HepG2 (cell line): ENCODE data around the gene GEMIN4. TPM values are rescaled to one million over a fixed set of nuclear protein-coding genes. Genes with fewer than 3 reads are reported as not detected.

Experiments
- ATAC-seq: fragments of 200-7000 bp; cut with Tn5 transposase; 3 replicates; pipeline ENCODE4 v1.9.1; 2020; ENCODE audit warnings: mild to moderate bottlenecking, moderate library complexity
- BruUV-seq: library from RNA; stranded (reverse); fragments of 400-500 nt; replicated peaks from 2 replicates; lab custom pipeline; 2021; lab: Mats Ljungman, UMichigan
- CTCF ChIA-PET: fragments of 300-600 bp; formaldehyde crosslinking; extraction: SDS; loops from one replicate; lab custom pipeline; 2021; ENCODE audit warnings: low total read pairs, inconsistent platforms, low intra/inter-chr PET ratio; lab: Yijun Ruan, JAX
- POLR2A ChIA-PET: fragments of 350-600 bp; sonication (Branson Sonifier 250); formaldehyde crosslinking; loops from one replicate; lab custom pipeline; 2020; ENCODE audit warnings: antibody characterized with exemption, inconsistent platforms; lab: Yijun Ruan, JAX
- DNase-seq: peaks from one replicate; pipeline ENCODE4 v3.0.0-alpha.2; 2015; ENCODE audit warnings: low spot score
- FAIRE-seq: peaks from 3 replicates; lab custom pipeline; 2011; peaks lifted over from hg19 to GRCh38; lab: Jason Lieb, UNC
- H2AFZ ChIP-seq: one replicate; pipeline ENCODE4 v1.6.1; 2011; ENCODE audit warnings: low read length, inconsistent platforms
- H3K27ac ChIP-seq: fragments of 300-600 bp; 3 replicates; pipeline ENCODE4 v1.8.0; 2011; ENCODE audit warnings: mixed run types, mild to moderate bottlenecking, mixed read lengths, low read length, inconsistent platforms; ENCODE audit not compliant: insufficient read depth; ENCODE audit errors: extremely low read length
- H3K27me3 ChIP-seq, 2 experiments: fragments of 200-600 bp in 1 of 2; 2 replicates in 1 of 2; 3 replicates in 1 of 2; pipeline versions ENCODE4 v1.6.0 to v1.8.0; 2011; ENCODE audit warnings: low read length in 2 of 2, mild to moderate bottlenecking in 2 of 2, moderate library complexity in 2 of 2, inconsistent platforms in 1 of 2; ENCODE audit not compliant: insufficient read depth in 2 of 2, control insufficient read depth in 1 of 2
- H3K36me3 ChIP-seq, 2 experiments: fragments of 200-600 bp in 1 of 2; replicated peaks in 1 of 2; 2 replicates in 1 of 2; 3 replicates in 1 of 2; pipeline versions ENCODE4 v1.5.1 to v1.8.0; 2011; ENCODE audit warnings: low read length in 2 of 2, inconsistent platforms in 1 of 2; ENCODE audit not compliant: insufficient read depth in 2 of 2, control insufficient read depth in 1 of 2
- H3K4me1 ChIP-seq: 2 replicates; pipeline ENCODE4 v1.5.1; 2012; ENCODE audit warnings: low read length, inconsistent platforms; ENCODE audit not compliant: insufficient read depth
- H3K4me2 ChIP-seq: 2 replicates; pipeline ENCODE4 v1.6.0; 2011; ENCODE audit warnings: low read depth, low read length, inconsistent platforms
- H3K4me3 ChIP-seq, 3 experiments: fragments of 200-600 bp in 1 of 3; sonication (generic), shearing (Covaris generic) in 1 of 3; replicated peaks in 1 of 3; 2 replicates each; pipeline ENCODE4 v1.5.1; 2011 to 2016; ENCODE audit warnings: low read length in 3 of 3, inconsistent platforms in 2 of 3, low read depth in 2 of 3, mild to moderate bottlenecking in 2 of 3, control low read depth in 1 of 3, mixed read lengths in 1 of 3; ENCODE audit not compliant: insufficient read depth in 1 of 3
- H3K79me2 ChIP-seq: one replicate; pipeline ENCODE4 v1.6.1; 2011; ENCODE audit warnings: low read length, inconsistent platforms; ENCODE audit not compliant: insufficient read depth
- H3K9ac ChIP-seq: 2 replicates; pipeline ENCODE4 v1.6.0; 2011; ENCODE audit warnings: mild to moderate bottlenecking, low read depth, low read length, inconsistent platforms; ENCODE audit not compliant: insufficient read depth
- H3K9me3 ChIP-seq: 2 replicates; pipeline ENCODE4 v1.5.1; 2012; ENCODE audit warnings: mild to moderate bottlenecking, low read length
- H4K20me1 ChIP-seq: 2 replicates; pipeline ENCODE4 v1.6.0; 2011; ENCODE audit warnings: inconsistent platforms, mild to moderate bottlenecking, low read length, moderate library complexity; ENCODE audit not compliant: insufficient read depth
- AGO2 ChIP-seq: fragments of 200-400 bp; formaldehyde crosslinking; optimal IDR thresholded peaks from 2 replicates; pipeline ENCODE3; 2017; ENCODE audit warnings: mild to moderate bottlenecking, low read depth, low read length, moderate library complexity
- NFE2L2 ChIP-seq: fragments of 150-350 bp; IDR thresholded peaks from 2 replicates; pipeline ENCODE4 v1.6.1; 2014; ENCODE audit warnings: low read length
- NONO ChIP-seq, 2 experiments: fragments of 450-650 bp in 1 of 2; sonication (generic) in 1 of 2; formaldehyde crosslinking in 1 of 2; IDR thresholded peaks in 1 of 2; conservative IDR thresholded peaks in 1 of 2; 2 replicates each; pipeline versions ENCODE4 v1.6.1 to v1.8.0; 2017 to 2022; ENCODE audit warnings: mild to moderate bottlenecking in 1 of 2, missing genetic modification reagents in 1 of 2, moderate library complexity in 1 of 2
- POLR2A ChIP-seq, 2 experiments: IDR thresholded peaks; 2 replicates each; pipeline ENCODE4 v1.6.1; 2011; ENCODE audit warnings: low read depth in 2 of 2, low read length in 2 of 2, mild to moderate bottlenecking in 1 of 2, moderate library complexity in 1 of 2; ENCODE audit not compliant: insufficient read depth in 1 of 2
- POLR2G ChIP-seq: fragments of 200-400 bp; formaldehyde crosslinking; IDR thresholded peaks from 2 replicates; pipeline ENCODE4 v1.6.1; 2018; ENCODE audit warnings: mild to moderate bottlenecking, low read depth, low read length, moderate library complexity
- RBM22 ChIP-seq: fragments of 200-400 bp; formaldehyde crosslinking; optimal IDR thresholded peaks from 2 replicates; pipeline ENCODE3; 2017; ENCODE audit warnings: mild to moderate bottlenecking, low read length, moderate library complexity
- SNAI1 ChIP-seq: sonication (generic); formaldehyde crosslinking; IDR thresholded peaks from 2 replicates; pipeline ENCODE4 v1.5.0; 2020; ENCODE audit warnings: mild to moderate bottlenecking, missing genetic modification reagents, borderline replicate concordance
- THAP11 ChIP-seq: IDR thresholded peaks from 2 replicates; pipeline ENCODE4 v1.6.1; 2016; ENCODE audit warnings: missing biosample characterization, missing genetic modification reagents
- THAP9 ChIP-seq: sonication (generic); formaldehyde crosslinking; IDR thresholded peaks from 2 replicates; pipeline ENCODE4; 2020; ENCODE audit warnings: missing genetic modification reagents, mild to moderate bottlenecking, borderline replicate concordance
- ZNF280D ChIP-seq: sonication (generic); formaldehyde crosslinking; IDR thresholded peaks from 2 replicates; pipeline ENCODE4 v1.5.1; 2020; ENCODE audit warnings: mild to moderate bottlenecking, missing genetic modification reagents
- whole genome bisulfite sequencing: methylation state at CpG from one replicate; pipeline ENCODE4 v1.1.6; 2017; ENCODE audit warnings: low lambda C conversion rate; 5-methylcytosine and 5-hydroxymethylcytosine counted together
- in situ Hi-C: cut with HindIII; loops from 2 replicates; pipeline ENCODE4 v1.10.0; 2017; ENCODE audit warnings: low pct_unique_long_range_greater_than_20kb; ENCODE audit not compliant: extremely low pct_ligation_motif_present
- intact Hi-C: fragments of 100-400 bp; cut with micrococcal nuclease; formaldehyde crosslinking; loops from one replicate; pipeline ENCODE4 v1.10.0; 2022; ENCODE audit not compliant: unreplicated experiment
- polyA plus RNA-seq, 8 experiments: library from polyadenylated mRNA; depleted of rRNA in 3 of 8; stranded (reverse) in 7 of 8; unstranded in 1 of 8; fragments of >200 nt; fragmentation: Illumina TruSeq in 4 of 8; extraction: Trizol in 4 of 8; gene quantifications; 2 replicates each; pipeline versions ENCODE4 v1.2.1 to v1.2.3, GENCODE V29; 2011 to 2016; ENCODE audit warnings: low read depth in 4 of 8, missing spikeins in 1 of 8, mixed read lengths in 1 of 8; ENCODE audit not compliant: insufficient read depth in 1 of 8
- total RNA-seq, 5 experiments: library from RNA; depleted of rRNA; stranded (reverse); fragments of >200 nt; fragmentation: Illumina TruSeq; extraction: Trizol; gene quantifications; 2 replicates each; pipeline ENCODE4 v1.2.3, GENCODE V29; 2016; ENCODE audit warnings: low read depth in 1 of 5

The GEMIN4 gene
- total and polyA plus RNA-seq, 2 of the 13 experiments (the other 11 are each of a cell fraction or from before 2014, with no cell fraction given), result 10.8 to 22.7 TPM

GRCh38 chr17:742147-742793 is 9.8 kb downstream of the GEMIN4 start (continued):
- no peak for TF ChIP-seq THAP9
- no peak for TF ChIP-seq THAP11 (CRISPR knock-in tag)
- peak; percentile 28 for TF ChIP-seq AGO2
- no peak for TF ChIP-seq NFE2L2
- TF ChIP-seq SNAI1 (CRISPR knock-in tag), result no peak
- peak; percentile 49 for TF ChIP-seq POLR2G
- peak in 1 of 2 experiments; percentile 37; a peak in 1 of 4 replicates for TF ChIP-seq POLR2A (IDR thresholded peaks at IDR 0.05; ENCODE audit: insufficient read depth in 1 of 2, low read depth in 2 of 2, low read length in 2 of 2)

- H2AFZ ChIP-seq, result no peak overlapping the region
- CTCF ChIA-PET, result no interaction called here
- POLR2A ChIA-PET, result no interaction called here
- no peak for DNase-seq
- BruUV-seq, result no TSS peak
- intact Hi-C loops (no loop called here), in situ Hi-C loops (no loop called here)
- no peak for FAIRE-seq
- H3K9me3 ChIP-seq, result no peaks in the 10 kb centered on the region
- H3K4me1 ChIP-seq, result peaks cover 17% of the 10 kb centered on the region
- no peaks in the 10 kb centered on the region for H4K20me1 ChIP-seq
- WGBS, result 97% methylated on average over 17 of the region's 18 CpGs
- no peak for ATAC-seq
- TF ChIP-seq RBM22, result peak; percentile 58
- TF ChIP-seq NONO (IDR thresholded peaks at IDR 0.05), result no peak
- no peak for TF ChIP-seq NONO (CRISPR knock-in tag; conservative IDR thresholded peaks at IDR 0.05)
- TF ChIP-seq ZNF280D (CRISPR knock-in tag), result no peak
- H3K27ac ChIP-seq, result no peak overlapping the region
- H3K36me3 ChIP-seq, result peaks cover 17 to 63% of the 10 kb centered on the region in 2 experiments
- H3K79me2 ChIP-seq, result peaks cover 5% of the 10 kb centered on the region
- H3K9ac ChIP-seq, result no peak overlapping the region
- H3K27me3 ChIP-seq, result no peaks in the 10 kb centered on the region
- H3K4me2 ChIP-seq, result no peak overlapping the region
- no peak overlapping the region for H3K4me3 ChIP-seq
Observed at GRCh38 chr17:740240-741017, 11.6 kb downstream of the GEMIN4 start.
